Stimulated activated memory B cell treated with anti-CD40 and anti-IgM and Interleukin-4, amounts not matched to agents 10 μg/mL and 1 μg/mL and 100 μg/mL, for 72 hours (primary cell): ENCODE data around the gene MYL11.
A peak's percentile ranks its signal among the peaks of the same experiment; 100 is the strongest.
"Not testable (repeated sequence)": the region's sequence is repeated elsewhere in the genome, so short reads cannot be mapped to it uniquely, and the experiment has no call there.

ENCODE experiments used
- ATAC-seq: fragments of 150-1000 bp; cut with Tn5 transposase; 2 replicates; pipeline ENCODE4 v1.10.0; 2021
- H3K27ac Mint-ChIP-seq: one replicate; pipeline ENCODE4 v1.8.0; 2022; ENCODE audit warnings: mild to moderate bottlenecking, mixed read lengths
- H3K27me3 Mint-ChIP-seq: one replicate; pipeline ENCODE4 v1.8.0; 2022; ENCODE audit warnings: mixed read lengths
- H3K36me3 Mint-ChIP-seq: one replicate; pipeline ENCODE4 v1.8.0; 2022; ENCODE audit warnings: mixed read lengths
- H3K4me1 Mint-ChIP-seq: one replicate; pipeline ENCODE4 v1.8.0; 2022; ENCODE audit warnings: mixed read lengths
- H3K4me3 Mint-ChIP-seq: one replicate; pipeline ENCODE4 v1.8.0; 2022; ENCODE audit warnings: mild to moderate bottlenecking, moderate library complexity, mixed read lengths
- H3K9me3 Mint-ChIP-seq: one replicate; pipeline ENCODE4 v1.8.0; 2022; ENCODE audit warnings: mixed read lengths

The MYL11 gene

DNA sequence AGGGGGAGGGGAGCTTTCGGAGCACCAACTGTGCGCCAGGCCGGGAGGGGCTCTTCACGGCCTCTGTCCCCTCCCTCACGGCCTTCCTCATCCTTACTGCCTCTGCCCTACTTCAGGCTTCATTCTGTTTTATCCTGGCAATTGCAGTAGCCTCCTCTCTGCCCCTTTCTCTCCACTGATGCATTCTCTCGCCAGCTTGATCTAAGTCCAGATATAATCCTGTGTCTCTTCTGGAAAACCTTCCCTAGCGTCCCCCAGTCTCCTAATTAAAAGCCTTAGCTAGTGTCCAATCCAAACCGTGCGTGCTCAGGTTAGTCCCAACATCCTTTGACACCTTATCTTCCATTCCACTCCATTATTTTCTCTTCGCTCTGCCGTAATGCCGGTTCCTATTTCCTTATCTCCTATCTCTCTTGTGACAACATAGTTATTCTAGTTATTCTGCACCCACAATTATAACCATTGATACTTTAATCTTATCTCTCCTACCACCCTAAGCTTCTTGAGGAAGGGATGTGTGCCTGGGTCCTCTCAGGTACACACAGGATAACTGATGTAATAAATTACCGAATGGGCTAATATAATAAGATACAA, 21.5 kb downstream of the MYL11 start:
- H3K9me3 Mint-ChIP-seq = no peaks in the 10 kb centered on the region
- peak overlapping the region; percentile 90 for H3K27ac Mint-ChIP-seq
- peaks cover 13% of the 10 kb centered on the region for H3K36me3 Mint-ChIP-seq
- peaks cover 54% of the 10 kb centered on the region for H3K4me1 Mint-ChIP-seq
- ATAC-seq = no peak
- no peaks in the 10 kb centered on the region for H3K27me3 Mint-ChIP-seq
- H3K4me3 Mint-ChIP-seq = peak overlapping the region; percentile 84

DNA sequence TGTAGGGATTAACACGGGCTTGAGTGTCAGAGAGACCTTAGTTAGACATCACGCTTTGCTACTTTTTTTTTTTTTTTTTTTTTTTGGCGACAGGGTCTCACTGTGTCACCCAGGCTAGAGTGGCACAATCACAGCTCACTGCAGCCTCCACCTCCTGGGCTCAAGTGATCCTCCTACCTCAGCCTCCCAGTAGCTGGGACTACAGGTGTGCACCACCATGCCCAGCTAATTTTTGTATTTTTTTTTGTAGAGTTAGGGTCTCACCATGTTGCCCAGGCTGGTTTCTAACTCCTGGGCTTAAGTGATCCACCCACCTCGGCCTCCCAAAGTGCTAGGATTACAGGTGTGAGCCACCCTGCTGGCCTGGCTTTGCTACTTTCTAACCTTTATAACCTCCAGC, 22.0 kb downstream of the MYL11 start:
- H3K27ac Mint-ChIP-seq = peak overlapping the region; percentile 90
- peaks cover 60% of the 10 kb centered on the region for H3K4me1 Mint-ChIP-seq
- H3K36me3 Mint-ChIP-seq = peaks cover 13% of the 10 kb centered on the region
- H3K27me3 Mint-ChIP-seq, H3K9me3 Mint-ChIP-seq, ATAC-seq: not testable (repeated sequence)
- H3K4me3 Mint-ChIP-seq = peak overlapping the region; percentile 84

DNA sequence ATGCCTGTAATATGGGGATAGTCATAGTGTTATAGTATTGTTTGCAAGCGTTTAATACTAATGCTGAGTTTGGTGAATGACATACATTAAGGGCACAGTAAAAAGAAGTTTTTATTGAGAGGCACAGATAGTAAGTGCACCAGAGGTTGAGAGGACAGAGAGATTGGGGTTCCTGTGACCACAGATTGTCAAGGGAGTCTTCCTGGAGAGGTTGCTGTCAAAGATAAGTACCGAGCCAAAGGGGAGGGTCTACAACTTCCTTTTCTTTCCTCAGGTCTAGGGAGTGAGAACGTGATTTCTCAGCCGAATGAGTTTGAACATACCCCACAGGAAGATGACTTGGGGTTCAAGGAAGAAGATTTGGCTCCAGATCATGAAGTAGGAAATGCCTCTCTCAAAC, 22.5 kb downstream of the MYL11 start:
- Mint-ChIP-seq H3K9me3 (no peaks in the 10 kb centered on the region), H3K4me3 (peak overlapping the region; percentile 84), H3K27me3 (no peaks in the 10 kb centered on the region), H3K4me1 (peaks cover 63% of the 10 kb centered on the region), H3K36me3 (peaks cover 13% of the 10 kb centered on the region), H3K27ac (no peak overlapping the region)
- no peak for ATAC-seq

DNA sequence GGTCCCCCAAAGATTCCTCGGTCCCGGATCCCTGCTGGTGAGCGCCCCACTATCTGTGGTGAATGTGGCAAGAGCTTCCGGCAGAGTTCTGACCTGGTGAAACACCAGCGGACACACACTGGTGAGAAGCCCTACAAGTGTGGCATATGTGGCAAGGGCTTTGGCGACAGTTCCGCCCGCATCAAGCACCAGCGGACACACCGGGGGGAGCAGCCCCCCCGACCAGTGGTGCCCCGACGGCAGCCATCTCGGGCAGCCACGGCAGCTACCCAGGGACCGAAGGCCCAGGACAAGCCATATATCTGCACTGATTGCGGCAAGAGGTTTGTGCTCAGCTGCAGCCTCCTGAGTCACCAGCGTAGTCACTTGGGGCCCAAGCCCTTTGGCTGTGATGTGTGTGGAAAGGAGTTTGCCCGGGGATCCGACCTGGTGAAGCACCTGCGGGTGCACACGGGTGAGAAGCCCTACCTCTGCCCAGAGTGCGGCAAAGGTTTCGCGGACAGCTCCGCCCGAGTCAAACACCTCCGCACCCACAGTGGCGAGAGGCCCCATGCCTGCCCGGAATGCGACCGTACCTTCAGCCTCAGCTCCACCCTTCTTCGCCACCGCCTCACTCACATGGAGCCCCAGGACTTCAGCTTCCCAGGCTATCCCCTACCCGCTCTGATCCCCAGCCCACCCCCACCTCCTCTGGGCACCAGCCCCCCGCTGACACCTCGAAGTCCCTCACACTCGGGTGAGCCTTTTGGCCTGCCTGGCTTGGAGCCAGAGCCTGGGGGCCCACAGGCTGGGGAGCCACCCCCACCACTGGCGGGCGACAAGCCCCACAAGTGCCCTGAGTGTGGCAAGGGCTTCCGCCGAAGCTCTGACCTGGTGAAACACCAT, 23.4 kb downstream of the MYL11 start:
- peaks cover 13% of the 10 kb centered on the region for H3K36me3 Mint-ChIP-seq
- no peak overlapping the region for H3K4me3 Mint-ChIP-seq
- no peaks in the 10 kb centered on the region for H3K27me3 Mint-ChIP-seq
- no peaks in the 10 kb centered on the region for H3K9me3 Mint-ChIP-seq
- no peak overlapping the region for H3K27ac Mint-ChIP-seq
- peaks cover 65% of the 10 kb centered on the region for H3K4me1 Mint-ChIP-seq
- ATAC-seq = no peak

DNA sequence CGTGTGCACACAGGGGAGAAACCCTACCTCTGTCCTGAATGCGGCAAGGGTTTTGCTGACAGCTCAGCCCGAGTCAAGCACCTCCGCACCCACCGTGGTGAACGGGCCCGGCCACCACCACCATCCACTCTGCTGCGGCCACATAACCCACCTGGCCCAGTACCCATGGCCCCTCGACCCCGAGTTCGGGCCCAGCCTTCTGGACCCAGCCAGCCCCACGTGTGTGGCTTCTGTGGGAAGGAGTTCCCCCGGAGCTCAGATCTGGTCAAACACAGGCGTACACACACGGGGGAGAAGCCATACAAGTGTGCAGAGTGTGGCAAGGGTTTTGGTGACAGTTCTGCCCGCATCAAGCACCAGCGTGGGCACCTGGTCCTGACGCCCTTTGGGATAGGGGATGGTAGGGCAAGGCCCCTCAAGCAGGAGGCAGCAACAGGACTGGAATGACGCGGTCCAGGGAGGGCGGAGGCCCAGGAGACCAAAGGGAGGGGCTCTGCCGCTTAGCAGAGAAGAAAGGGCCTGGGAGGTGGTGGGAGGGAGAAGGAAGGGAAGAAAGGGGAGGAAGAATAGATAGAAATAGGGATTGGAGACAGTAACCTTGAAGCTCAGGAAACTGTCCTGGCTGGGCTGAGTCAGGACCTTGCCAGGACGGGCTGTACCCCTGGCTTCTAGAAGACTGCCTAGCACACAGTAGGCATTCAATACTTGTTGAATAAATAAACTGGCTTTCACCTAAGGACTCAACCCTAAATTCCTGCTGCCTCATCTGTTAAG, 24.2 kb downstream of the MYL11 start:
- Mint-ChIP-seq H3K4me1 (peaks cover 70% of the 10 kb centered on the region), H3K27ac (peak overlapping the region; percentile 14)
- ATAC-seq = no peak

DNA sequence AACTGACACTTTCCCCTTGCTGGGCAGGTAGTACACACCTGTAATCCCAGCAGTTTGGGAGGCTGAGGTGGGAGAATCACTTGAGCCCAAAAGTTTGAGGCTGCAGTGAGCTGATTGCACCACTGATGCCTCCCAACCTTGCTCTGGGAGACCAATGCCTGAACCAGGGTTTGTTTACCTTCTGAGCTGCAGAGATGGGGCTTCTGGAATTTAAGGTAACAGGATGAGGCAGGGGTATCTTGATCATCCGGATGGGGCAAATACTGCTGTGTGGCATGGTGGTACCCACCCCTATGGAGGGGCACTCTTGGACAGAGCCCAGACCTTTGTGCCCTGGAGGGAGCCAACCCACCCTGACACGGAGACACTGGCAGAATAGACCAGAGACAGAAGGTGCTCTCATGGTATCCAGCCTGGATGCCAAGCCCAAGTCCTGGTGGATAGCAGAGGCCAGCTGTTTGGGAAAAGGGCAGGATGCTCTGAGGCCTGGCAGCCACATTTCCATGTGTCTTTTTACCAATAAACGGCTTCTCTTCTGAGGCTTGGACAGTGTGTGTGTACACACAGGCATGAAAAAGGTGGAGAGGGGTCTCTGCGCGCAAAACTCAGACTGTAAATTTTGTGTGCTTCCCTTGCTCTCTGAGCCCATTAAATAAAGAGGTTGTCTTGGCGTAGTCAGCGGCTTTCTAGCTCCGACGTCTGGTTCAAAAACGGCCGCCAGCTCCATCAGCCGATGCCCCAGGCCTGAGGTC, 25.0 kb downstream of the MYL11 start:
- peak overlapping the region; percentile 86 for H3K27ac Mint-ChIP-seq
- no peaks in the 10 kb centered on the region for H3K27me3 Mint-ChIP-seq
- no peak for ATAC-seq
- no peaks in the 10 kb centered on the region for H3K9me3 Mint-ChIP-seq
- peaks cover 13% of the 10 kb centered on the region for H3K36me3 Mint-ChIP-seq
- H3K4me3 Mint-ChIP-seq = peak overlapping the region; percentile 88
- H3K4me1 Mint-ChIP-seq = peaks cover 66% of the 10 kb centered on the region

More for the DNA sequence above, 24.2 kb downstream of the MYL11 start:
- peaks cover 13% of the 10 kb centered on the region for H3K36me3 Mint-ChIP-seq
- no peaks in the 10 kb centered on the region for H3K27me3 Mint-ChIP-seq
- H3K4me3 Mint-ChIP-seq = no peak overlapping the region
- H3K9me3 Mint-ChIP-seq = no peaks in the 10 kb centered on the region

DNA sequence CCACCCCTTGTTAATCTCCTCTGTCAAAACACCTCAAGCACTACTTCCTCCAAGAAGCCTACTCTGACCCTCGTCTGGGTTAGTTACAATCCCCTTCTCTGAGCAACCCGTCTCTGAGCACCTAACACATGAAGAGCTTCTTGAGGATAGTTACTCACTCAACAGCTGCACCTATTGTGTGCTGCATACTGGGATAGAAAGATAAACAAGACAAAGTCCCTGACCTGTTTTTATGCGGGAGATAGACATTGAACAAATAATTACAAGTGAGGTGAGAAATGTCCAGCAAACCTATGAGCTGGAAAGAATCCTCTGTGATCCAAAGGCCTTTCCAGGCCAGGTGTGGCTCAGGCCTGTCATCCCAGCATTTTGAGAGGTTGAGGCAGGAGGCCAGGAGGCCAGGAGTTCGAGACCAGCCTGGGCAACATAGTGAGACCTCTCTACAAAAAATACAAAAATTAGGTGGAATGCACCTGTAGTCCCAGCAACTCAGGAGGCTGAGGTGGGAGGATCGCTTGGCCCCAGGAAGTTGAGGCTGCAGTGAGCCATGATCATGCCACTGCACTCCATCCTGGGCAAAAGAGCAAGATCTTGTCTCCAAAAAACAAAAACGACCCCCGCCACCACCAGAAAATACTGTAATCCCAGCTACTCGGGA, 27.3 kb downstream of the MYL11 start:
- Mint-ChIP-seq H3K4me3 (peak overlapping the region; percentile 88), H3K9me3 (no peaks in the 10 kb centered on the region), H3K27ac (peak overlapping the region; percentile 86), H3K4me1 (peaks cover 49% of the 10 kb centered on the region), H3K27me3 (no peaks in the 10 kb centered on the region), H3K36me3 (peaks cover 12% of the 10 kb centered on the region)
- ATAC-seq = no peak

DNA sequence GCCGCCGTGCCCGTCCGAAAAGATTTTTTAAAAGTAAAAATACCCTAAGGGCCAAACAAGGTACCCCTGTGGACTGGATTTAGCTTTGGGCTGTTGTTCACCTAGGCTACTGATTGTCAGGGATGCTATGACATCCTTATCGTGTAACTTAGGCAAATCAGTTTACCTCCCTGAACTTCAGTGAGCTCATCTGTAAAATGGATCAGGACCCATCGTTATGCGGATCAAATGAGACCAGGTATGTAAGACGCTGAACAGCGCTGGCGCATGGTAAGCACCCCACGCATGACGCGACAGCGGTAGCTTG, 32.1 kb downstream of the MYL11 start:
- H3K36me3 Mint-ChIP-seq = peaks cover under 1% of the 10 kb centered on the region
- peak overlapping the region; percentile 82 for H3K27ac Mint-ChIP-seq
- H3K4me3 Mint-ChIP-seq = peak overlapping the region; percentile 97
- peaks cover 44% of the 10 kb centered on the region for H3K4me1 Mint-ChIP-seq
- ATAC-seq = peak; percentile 49
- no peaks in the 10 kb centered on the region for H3K27me3 Mint-ChIP-seq
- no peaks in the 10 kb centered on the region for H3K9me3 Mint-ChIP-seq

DNA sequence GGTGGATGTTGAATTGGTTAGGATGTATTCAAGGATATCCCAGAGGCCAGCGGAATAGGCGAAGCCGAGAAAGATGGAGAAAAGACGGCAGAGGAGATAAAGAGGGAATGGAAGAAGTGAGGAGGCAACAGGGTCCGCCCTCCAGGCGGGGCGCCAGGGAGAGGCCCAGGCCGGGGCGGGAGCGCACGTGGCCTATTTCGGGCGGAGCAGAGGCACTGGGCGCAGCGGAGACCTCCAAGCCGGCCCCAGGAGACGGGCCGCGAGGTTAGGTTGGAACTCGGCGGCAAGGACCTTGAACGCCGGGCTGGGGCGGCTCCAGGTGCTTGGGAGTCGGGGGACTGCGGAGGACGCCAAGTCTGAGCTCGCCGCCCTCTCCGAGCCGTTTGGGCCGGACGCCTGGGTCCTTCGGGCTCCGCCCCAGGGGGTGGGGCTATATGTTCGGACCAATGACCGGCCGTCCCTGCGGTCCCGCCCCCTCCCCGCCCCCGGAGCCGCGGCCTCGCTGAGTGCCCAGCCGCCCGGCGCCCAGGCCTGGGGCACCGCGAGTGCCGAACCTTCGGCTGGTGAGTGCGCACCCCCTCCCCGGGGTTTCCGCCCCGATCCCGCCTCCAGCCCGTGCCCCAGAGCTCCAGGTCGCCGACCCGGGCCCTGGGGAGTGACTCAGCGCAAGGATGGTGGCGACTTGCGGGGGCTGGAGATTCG, 32.7 kb downstream of the MYL11 start, which contains the start of gene ZNF771:
Gene ZNF771, plus strand, starts transcription at position 505 of the 702 bp plus-strand sequence. CDS start 448 bp downstream, outside the sequence.
- Mint-ChIP-seq H3K4me1 (peaks cover 47% of the 10 kb centered on the region), H3K27me3 (no peaks in the 10 kb centered on the region), H3K27ac (peak within 1 kb of the TSS; percentile 82), H3K36me3 (peaks cover 6% of the 10 kb centered on the region), H3K9me3 (no peaks in the 10 kb centered on the region), H3K4me3 (peak within 1 kb of the TSS; percentile 97)
- peak; percentile 96 for ATAC-seq

DNA sequence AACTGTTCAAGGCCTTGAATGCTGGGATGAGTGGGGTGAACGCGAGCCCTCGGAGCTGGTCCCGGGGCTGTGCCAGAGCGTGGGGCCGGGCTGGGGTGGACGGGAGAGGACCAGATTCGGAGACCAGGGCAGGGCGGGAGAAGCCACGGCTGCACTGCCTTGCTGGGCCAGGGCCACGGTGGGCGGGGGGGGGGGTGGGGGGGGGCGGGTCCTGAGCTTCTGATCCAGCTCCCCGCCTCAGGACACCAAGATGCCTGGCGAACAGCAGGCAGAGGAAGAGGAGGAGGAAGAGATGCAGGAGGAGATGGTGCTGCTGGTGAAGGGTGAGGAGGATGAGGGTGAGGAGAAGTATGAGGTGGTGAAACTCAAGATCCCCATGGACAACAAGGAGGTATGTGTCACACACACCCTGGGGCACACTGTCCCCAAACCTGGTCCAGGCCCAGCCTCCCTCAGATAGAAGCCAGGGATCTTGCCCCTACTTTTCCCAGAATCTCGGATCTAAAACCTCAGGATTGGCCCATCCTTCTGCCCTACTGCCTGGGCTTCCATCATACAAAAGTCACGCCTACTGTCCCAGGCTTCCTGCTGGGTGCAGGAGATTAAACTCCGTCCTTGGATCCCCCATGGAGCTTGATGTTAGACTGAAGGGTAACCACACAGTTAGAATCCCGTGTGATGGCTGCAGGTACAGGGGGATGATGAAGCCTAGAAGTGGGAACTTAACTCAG, 33.4 kb downstream of the MYL11 start:
- Mint-ChIP-seq H3K9me3 (no peaks in the 10 kb centered on the region), H3K36me3 (peaks cover 8% of the 10 kb centered on the region), H3K27me3 (no peaks in the 10 kb centered on the region), H3K27ac (peak overlapping the region; percentile 82), H3K4me3 (peak overlapping the region; percentile 97), H3K4me1 (peaks cover 47% of the 10 kb centered on the region)
- ATAC-seq = no peak

DNA sequence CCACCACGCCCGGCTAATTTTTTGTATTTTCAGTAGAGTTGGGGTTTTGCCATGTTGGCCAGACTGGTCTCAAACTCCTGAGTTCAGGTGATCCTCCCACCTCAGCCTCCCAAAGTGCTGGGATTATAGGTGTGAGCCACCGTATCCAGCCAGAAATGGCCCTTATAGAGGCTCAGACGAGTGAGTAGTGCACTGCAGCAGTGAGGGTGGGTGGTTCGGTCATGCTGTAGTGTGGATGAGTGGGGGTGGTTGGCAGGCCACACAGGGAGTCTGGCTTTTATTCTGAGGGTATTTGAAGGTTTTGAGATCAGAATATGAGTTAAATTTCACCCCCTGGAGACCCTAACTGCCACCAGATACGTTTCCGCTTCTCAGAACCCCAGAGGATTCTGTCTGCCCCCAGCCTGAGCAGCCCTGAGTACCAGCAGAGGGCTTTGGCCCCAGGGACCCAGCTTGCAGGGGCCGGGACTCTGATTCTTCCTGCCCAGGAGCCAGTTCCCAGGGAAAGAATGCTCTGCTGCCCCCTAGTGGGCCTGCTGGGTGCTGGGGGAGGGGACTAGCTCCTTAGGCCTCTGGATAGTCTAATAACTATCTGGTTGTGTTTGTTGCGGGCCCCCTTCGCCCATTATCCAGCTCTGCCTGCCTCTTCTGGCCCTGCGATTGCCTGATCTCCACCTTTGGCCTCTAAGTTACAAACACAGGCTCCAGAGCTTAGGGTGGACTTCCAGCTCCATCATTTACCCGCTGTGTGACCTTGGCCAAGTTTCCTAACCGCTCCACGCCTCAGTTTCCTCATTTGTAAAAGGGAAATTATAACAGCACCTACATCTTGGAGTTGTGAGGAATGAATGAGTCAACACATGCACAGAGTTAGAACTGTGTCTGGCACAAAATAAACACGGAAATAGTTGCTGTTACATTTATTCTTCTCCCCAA, 34.8 kb downstream of the MYL11 start:
- Mint-ChIP-seq H3K36me3 (peaks cover 15% of the 10 kb centered on the region), H3K4me3 (peak overlapping the region; percentile 47), H3K4me1 (peaks cover 42% of the 10 kb centered on the region), H3K9me3 (no peaks in the 10 kb centered on the region), H3K27me3 (no peaks in the 10 kb centered on the region), H3K27ac (peak overlapping the region; percentile 82)
- peak; percentile 78 for ATAC-seq

DNA sequence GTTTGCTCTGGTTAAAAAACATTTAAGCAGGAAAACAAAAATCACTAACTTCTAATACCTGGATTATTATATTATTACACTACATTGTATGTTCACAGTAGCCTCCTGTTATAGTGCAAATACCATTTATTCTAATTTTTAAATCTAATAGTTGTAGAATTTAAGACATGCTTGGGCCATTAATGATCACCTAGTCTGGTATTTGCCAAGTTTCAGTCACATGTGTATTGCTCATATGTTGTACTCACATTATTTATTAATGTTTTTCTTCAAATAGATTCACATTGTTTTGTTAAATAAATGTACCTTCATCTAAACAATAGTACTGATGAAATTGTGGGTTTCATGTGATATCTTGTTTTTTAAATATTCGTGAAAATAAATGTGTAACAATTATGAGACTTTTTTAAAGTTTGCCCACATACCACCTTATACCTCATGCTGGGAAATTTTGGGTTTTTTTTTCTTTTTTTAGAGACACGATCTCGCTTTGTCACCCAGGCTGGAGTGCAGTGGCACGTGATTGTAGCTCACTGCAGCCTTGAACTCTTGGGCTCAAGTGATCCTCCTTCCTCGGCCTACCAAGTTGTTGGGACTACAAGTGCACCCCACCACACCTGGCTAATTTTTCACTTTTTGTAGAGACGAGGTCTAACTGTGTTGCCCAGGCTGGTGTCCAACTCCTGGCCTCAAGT, 38.7 kb downstream of the MYL11 start:
- H3K4me1 Mint-ChIP-seq = peaks cover 43% of the 10 kb centered on the region
- H3K27ac Mint-ChIP-seq = no peak overlapping the region
- ATAC-seq = no peak
- no peaks in the 10 kb centered on the region for H3K9me3 Mint-ChIP-seq
- no peak overlapping the region for H3K4me3 Mint-ChIP-seq
- H3K27me3 Mint-ChIP-seq = no peaks in the 10 kb centered on the region
- peaks cover 15% of the 10 kb centered on the region for H3K36me3 Mint-ChIP-seq
